Measurements from ENCODE around the gene ARL6IP5.

DNA sequence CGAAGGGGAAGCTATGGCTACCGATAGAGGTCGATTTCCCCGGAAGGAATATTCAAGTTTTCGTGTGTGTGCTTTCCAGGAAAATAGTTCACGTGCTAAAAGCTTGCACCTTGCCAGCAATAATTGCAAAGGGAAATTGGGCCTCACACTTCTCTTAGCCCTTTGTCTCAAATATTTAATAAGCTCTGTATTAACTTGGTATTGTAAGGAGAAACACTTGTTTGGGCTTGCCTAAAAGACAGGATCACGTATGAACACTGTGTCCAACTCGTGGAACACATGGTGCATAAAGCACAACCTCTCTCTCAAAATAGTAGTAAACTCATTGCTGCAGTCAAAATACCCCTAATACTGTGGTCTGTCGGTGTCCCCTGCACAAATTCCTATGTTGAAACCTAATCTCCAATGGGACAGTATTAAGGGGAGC, 32.3 kb upstream of the ARL6IP5 start:
- TF ChIP-seq CTCF (conservative IDR thresholded peaks at IDR 0.05) (no peak), ZFX (IDR thresholded peaks at IDR 0.05) (no peak)
